ENCODE data around the gene FBXW2.

DNA sequence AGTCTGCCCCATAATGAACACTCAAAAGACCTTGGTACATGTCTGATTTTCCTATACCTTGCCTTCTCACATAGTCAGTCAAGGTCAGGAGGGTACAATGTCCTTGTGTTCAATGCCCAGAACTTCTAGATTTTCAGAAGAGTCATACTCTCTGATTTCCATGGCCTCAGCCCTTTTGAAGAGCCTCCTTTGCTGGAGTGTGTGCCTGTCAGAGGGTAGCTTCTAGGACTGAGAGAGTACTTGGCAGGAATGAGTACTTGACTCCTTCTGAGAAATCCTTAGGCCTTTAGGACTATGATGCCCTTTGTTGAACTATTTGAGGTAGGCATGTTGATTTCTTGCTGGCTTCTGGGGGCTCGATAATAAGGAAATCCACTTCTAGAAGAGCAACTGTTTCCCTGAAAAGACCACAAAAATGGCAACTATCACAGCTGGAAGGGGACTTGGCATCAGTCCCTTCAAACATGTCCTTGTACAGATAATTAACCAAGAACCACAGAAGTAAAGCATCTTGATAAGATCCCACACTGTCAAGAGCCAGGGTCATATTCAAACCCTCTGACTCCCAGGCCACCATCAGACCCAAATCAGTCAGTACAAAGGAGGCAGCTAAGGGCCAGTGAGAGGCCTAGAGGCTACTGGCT lies 68.3 kb downstream of the FBXW2 start:
- TF ChIP-seq, protein P1, sequence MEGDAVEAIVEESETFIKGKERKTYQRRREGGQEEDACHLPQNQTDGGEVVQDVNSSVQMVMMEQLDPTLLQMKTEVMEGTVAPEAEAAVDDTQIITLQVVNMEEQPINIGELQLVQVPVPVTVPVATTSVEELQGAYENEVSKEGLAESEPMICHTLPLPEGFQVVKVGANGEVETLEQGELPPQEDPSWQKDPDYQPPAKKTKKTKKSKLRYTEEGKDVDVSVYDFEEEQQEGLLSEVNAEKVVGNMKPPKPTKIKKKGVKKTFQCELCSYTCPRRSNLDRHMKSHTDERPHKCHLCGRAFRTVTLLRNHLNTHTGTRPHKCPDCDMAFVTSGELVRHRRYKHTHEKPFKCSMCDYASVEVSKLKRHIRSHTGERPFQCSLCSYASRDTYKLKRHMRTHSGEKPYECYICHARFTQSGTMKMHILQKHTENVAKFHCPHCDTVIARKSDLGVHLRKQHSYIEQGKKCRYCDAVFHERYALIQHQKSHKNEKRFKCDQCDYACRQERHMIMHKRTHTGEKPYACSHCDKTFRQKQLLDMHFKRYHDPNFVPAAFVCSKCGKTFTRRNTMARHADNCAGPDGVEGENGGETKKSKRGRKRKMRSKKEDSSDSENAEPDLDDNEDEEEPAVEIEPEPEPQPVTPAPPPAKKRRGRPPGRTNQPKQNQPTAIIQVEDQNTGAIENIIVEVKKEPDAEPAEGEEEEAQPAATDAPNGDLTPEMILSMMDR (IDR thresholded peaks at IDR 0.05), result no peak
- no peak for TF ChIP-seq EZH2 (IDR thresholded peaks at IDR 0.05; ENCODE audit: borderline replicate concordance, insufficient read depth, low read depth, low read length, poor library complexity, severe bottlenecking)
